Measurements from ENCODE around the gene CENPU. TPM values are rescaled to one million over a fixed set of nuclear protein-coding genes. Genes with fewer than 3 reads are reported as not detected.

CENPU gene
- total RNA-seq, 1 donor from 2014 or later = 7.1 TPM

- Mint-ChIP-seq H3K27me3 (no peaks in the 10 kb centered on the region), H3K27ac (no peak overlapping the region), H3K9me3 (no peaks in the 10 kb centered on the region), H3K4me3 (no peak overlapping the region), H3K36me3 (ENCODE audit: low read depth) (peaks cover 38% of the 10 kb centered on the region), H3K4me1 (no peaks in the 10 kb centered on the region)
- no peak for TF ChIP-seq CTCF (IDR thresholded peaks at IDR 0.05)
- ATAC-seq (ENCODE audit: low read depth) (no peak), DNase-seq (no peak)
- CTCF ChIA-PET = no interaction called here
- POLR2A ChIA-PET = no interaction called here
- intact Hi-C loops (cut with micrococcal nuclease) = no loop called here
These were observed 59.9 kb downstream of the CENPU start for GRCh38 chr4:184674011-184674410.

- CTCF ChIA-PET = no interaction called here
- H3K36me3 Mint-ChIP-seq (ENCODE audit: low read depth) = peaks cover 49% of the 10 kb centered on the region
- no peaks in the 10 kb centered on the region for H3K27me3 Mint-ChIP-seq
- intact Hi-C loops (cut with micrococcal nuclease) = no loop called here
- no peak for TF ChIP-seq CTCF (IDR thresholded peaks at IDR 0.05)
- ATAC-seq (ENCODE audit: low read depth) (no peak), DNase-seq (no peak)
- no peak overlapping the region for H3K4me3 Mint-ChIP-seq
- peaks cover 8% of the 10 kb centered on the region for H3K4me1 Mint-ChIP-seq
- POLR2A ChIA-PET = no interaction called here
- no peak overlapping the region for H3K27ac Mint-ChIP-seq
- H3K9me3 Mint-ChIP-seq = no peaks in the 10 kb centered on the region
These were observed 61.2 kb downstream of the CENPU start for GRCh38 chr4:184672741-184673140.

- POLR2A ChIA-PET = interaction anchor here (0.6 kb wide), 1 partner anchor 362 kb away, joined by 5 read pairs; no protein-coding TSS in a partner anchor
- CTCF ChIA-PET = no interaction called here
- Mint-ChIP-seq H3K27ac (no peak overlapping the region), H3K9me3 (no peaks in the 10 kb centered on the region), H3K36me3 (ENCODE audit: low read depth) (peaks cover 59% of the 10 kb centered on the region), H3K4me3 (no peak overlapping the region), H3K27me3 (no peaks in the 10 kb centered on the region), H3K4me1 (peaks cover 8% of the 10 kb centered on the region)
- DNase-seq (no peak), ATAC-seq (ENCODE audit: low read depth) (no peak)
- intact Hi-C loops (cut with micrococcal nuclease) = no loop called here
- no peak for TF ChIP-seq CTCF (IDR thresholded peaks at IDR 0.05)
These were observed 62.8 kb downstream of the CENPU start for GRCh38 chr4:184671101-184671500.

GRCh38 chr4:184669251-184669650 is 64.6 kb downstream of the CENPU start:
- ChIA-PET CTCF (no interaction called here), POLR2A (no interaction called here)
- DNase-seq = no peak
- no peak for TF ChIP-seq CTCF (IDR thresholded peaks at IDR 0.05)
- Mint-ChIP-seq H3K9me3 (no peaks in the 10 kb centered on the region), H3K36me3 (ENCODE audit: low read depth) (peaks cover 55% of the 10 kb centered on the region), H3K27me3 (no peaks in the 10 kb centered on the region), H3K4me1 (peaks cover 8% of the 10 kb centered on the region), H3K27ac (no peak overlapping the region), H3K4me3 (no peak overlapping the region)
- no peak for ATAC-seq (ENCODE audit: low read depth)
- intact Hi-C loops (cut with micrococcal nuclease) = no loop called here

GRCh38 chr4:184668511-184669114 is 65.3 kb downstream of the CENPU start:
- ATAC-seq (ENCODE audit: low read depth) (no peak), DNase-seq (no peak)
- H3K9me3 Mint-ChIP-seq = no peaks in the 10 kb centered on the region
- H3K36me3 Mint-ChIP-seq (ENCODE audit: low read depth) = peaks cover 50% of the 10 kb centered on the region
- H3K27ac Mint-ChIP-seq = no peak overlapping the region
- intact Hi-C loops (cut with micrococcal nuclease) = no loop called here
- POLR2A ChIA-PET = no interaction called here
- CTCF ChIA-PET = no interaction called here
- H3K4me3 Mint-ChIP-seq = no peak overlapping the region
- H3K27me3 Mint-ChIP-seq = no peaks in the 10 kb centered on the region
- TF ChIP-seq CTCF (IDR thresholded peaks at IDR 0.05) = no peak
- H3K4me1 Mint-ChIP-seq = peaks cover 8% of the 10 kb centered on the region
